ENCODE results near the gene ELFN2.

The ELFN2 gene

DNA sequence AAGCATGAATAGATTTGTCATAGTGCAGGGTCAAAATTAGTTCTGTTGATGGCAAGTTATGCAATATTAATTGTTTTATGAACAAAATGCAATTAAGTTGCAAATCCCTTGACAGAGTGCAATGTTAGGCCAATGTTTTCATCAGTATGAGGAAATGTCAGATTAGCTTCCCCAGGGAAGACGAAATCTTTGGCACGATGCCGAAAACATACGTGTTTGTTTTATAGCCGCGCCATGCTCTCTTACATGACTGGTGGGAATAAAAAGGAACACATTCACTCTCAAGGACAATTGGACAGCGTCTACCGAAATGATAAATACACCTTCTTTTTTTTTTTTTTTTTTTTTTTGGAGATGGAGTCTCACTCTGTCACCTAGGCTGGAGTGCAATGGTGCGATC, 31.9 kb upstream of the ELFN2 start:
- no peak for TF ChIP-seq TEAD4 (IDR thresholded peaks at IDR 0.05)
- no peak for TF ChIP-seq MAX (IDR thresholded peaks at IDR 0.05)
- TF ChIP-seq FOXM1 (IDR thresholded peaks at IDR 0.05; ENCODE audit: borderline replicate concordance, low read depth): no peak
- TF ChIP-seq RAD21 (IDR thresholded peaks at IDR 0.05; ENCODE audit: low read depth): no peak
- TF ChIP-seq YY1 (IDR thresholded peaks at IDR 0.05; ENCODE audit: low read depth): no peak
- no peak for TF ChIP-seq CREB1 (IDR thresholded peaks at IDR 0.05; ENCODE audit: low read depth)
- TF ChIP-seq EP300 (IDR thresholded peaks at IDR 0.05; ENCODE audit: borderline replicate concordance): no peak
- no peak for TF ChIP-seq USF1 (IDR thresholded peaks at IDR 0.05)

DNA sequence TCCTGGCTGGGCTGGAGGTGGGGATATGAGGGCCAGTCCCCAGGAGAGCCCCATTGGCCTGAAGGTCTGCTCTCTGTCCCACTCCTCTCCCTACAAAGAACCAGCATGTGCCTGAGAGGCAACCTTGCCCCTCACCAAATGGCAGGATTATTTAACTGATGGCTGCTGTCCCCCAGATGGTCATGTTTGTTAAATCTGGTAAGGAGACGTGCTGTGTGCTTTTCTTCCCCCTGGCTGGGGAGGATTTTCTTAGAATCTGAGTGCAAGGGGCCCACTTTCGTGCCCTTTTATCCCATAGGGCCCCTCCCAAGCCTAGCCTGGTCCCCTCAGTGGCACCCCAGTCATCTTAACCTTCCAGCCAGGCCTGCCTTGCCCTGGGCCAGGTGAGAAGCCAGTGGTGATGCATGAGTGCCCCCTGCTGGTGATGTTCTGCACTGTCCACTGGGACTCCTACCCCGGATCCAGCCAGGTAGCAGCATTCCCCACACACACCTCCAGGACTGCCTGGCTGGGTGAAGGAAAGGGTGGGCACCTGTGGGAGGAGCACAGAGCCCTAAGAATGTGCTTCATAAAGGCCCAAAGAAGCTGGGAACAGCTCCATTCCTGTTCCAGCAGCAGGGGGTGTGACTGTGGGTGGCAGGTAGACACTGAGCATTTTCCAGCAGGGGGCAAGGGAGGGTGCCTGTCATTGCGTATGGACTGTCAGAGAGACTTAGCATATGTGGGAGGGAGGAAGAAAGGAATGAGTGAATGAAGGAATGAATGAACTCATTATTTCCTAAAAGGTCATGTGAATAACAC, 30.0 kb upstream of the ELFN2 start:
- TF ChIP-seq RAD21 (IDR thresholded peaks at IDR 0.05; ENCODE audit: low read depth) (peak; percentile 100), TEAD4 (IDR thresholded peaks at IDR 0.05) (no peak)

DNA sequence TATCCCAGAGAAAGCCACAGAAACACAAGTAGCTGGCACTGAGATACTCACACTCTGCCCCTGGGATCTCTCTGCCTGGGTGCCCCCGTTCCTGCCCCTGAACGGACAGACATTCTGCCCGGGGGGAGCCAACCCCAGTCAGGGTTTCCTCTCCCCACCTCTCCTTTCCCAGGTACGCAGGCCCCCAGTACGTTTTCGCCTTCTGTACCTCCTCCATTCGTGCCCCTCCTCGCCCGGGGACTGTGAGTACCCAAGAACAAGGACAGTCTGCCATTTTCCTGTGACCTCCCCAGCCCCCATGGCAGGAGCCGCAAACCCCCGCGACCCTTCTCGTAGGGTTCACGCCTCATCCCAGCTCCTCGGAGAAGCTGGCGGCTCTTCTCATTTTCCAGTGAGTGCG, 29.1 kb upstream of the ELFN2 start:
- TF ChIP-seq NFIC (IDR thresholded peaks at IDR 0.05) (no peak), RAD21 (IDR thresholded peaks at IDR 0.05; ENCODE audit: low read depth) (no peak), TCF12 (IDR thresholded peaks at IDR 0.05; ENCODE audit: low read depth) (no peak), MAX (IDR thresholded peaks at IDR 0.05) (no peak), YY1 (IDR thresholded peaks at IDR 0.05; ENCODE audit: low read depth) (no peak), TAF1 (IDR thresholded peaks at IDR 0.05; ENCODE audit: low read depth) (no peak), EGR1 (IDR thresholded peaks at IDR 0.05) (no peak), REST (IDR thresholded peaks at IDR 0.05; ENCODE audit: low read depth) (no peak), CREB1 (IDR thresholded peaks at IDR 0.05; ENCODE audit: low read depth) (no peak), EP300 (IDR thresholded peaks at IDR 0.05; ENCODE audit: borderline replicate concordance) (no peak), ZBTB7A (IDR thresholded peaks at IDR 0.05; ENCODE audit: low read depth) (no peak), CEBPB (IDR thresholded peaks at IDR 0.05) (no peak), TEAD4 (IDR thresholded peaks at IDR 0.05) (no peak), USF1 (IDR thresholded peaks at IDR 0.05) (no peak), FOXM1 (IDR thresholded peaks at IDR 0.05; ENCODE audit: borderline replicate concordance, low read depth) (no peak)

GRCh38 chr22:37455896-37456295, 28.6 kb upstream of the ELFN2 start:
- TF ChIP-seq TAF1 (IDR thresholded peaks at IDR 0.05; ENCODE audit: low read depth): no peak
- no peak for TF ChIP-seq ZBTB7A (IDR thresholded peaks at IDR 0.05; ENCODE audit: low read depth)
- no peak for TF ChIP-seq MAX (IDR thresholded peaks at IDR 0.05)
- no peak for TF ChIP-seq CEBPB (IDR thresholded peaks at IDR 0.05)
- TF ChIP-seq USF1 (IDR thresholded peaks at IDR 0.05): no peak
- no peak for TF ChIP-seq YY1 (IDR thresholded peaks at IDR 0.05; ENCODE audit: low read depth)
- TF ChIP-seq RAD21 (IDR thresholded peaks at IDR 0.05; ENCODE audit: low read depth): no peak
- TF ChIP-seq NFIC (IDR thresholded peaks at IDR 0.05): no peak
- no peak for TF ChIP-seq FOXM1 (IDR thresholded peaks at IDR 0.05; ENCODE audit: borderline replicate concordance, low read depth)
- no peak for TF ChIP-seq CREB1 (IDR thresholded peaks at IDR 0.05; ENCODE audit: low read depth)
- no peak for TF ChIP-seq EP300 (IDR thresholded peaks at IDR 0.05; ENCODE audit: borderline replicate concordance)

GRCh38 chr22:37454857-37455686, 27.8 kb upstream of the ELFN2 start:
- no peak for TF ChIP-seq ZBTB7A (IDR thresholded peaks at IDR 0.05; ENCODE audit: low read depth)
- no peak for TF ChIP-seq CEBPB (IDR thresholded peaks at IDR 0.05)
- TF ChIP-seq NFIC (IDR thresholded peaks at IDR 0.05): no peak
- TF ChIP-seq TAF1 (IDR thresholded peaks at IDR 0.05; ENCODE audit: low read depth): no peak
- no peak for TF ChIP-seq RAD21 (IDR thresholded peaks at IDR 0.05; ENCODE audit: low read depth)
- TF ChIP-seq EP300 (IDR thresholded peaks at IDR 0.05; ENCODE audit: borderline replicate concordance): no peak
- no peak for TF ChIP-seq EGR1 (IDR thresholded peaks at IDR 0.05)
- TF ChIP-seq TEAD4 (IDR thresholded peaks at IDR 0.05): 0 out of 2 replicates have a peak, but pooled peaks have one; percentile 7
- TF ChIP-seq MAX (IDR thresholded peaks at IDR 0.05): peak; percentile 70
- no peak for TF ChIP-seq YY1 (IDR thresholded peaks at IDR 0.05; ENCODE audit: low read depth)
- no peak; the same call in 1 of the 2 replicates for TF ChIP-seq FOXM1 (IDR thresholded peaks at IDR 0.05; ENCODE audit: borderline replicate concordance, low read depth)
- peak; percentile 26; the same call in 1 of the 2 replicates for TF ChIP-seq USF1 (IDR thresholded peaks at IDR 0.05)
- TF ChIP-seq TCF12 (IDR thresholded peaks at IDR 0.05; ENCODE audit: low read depth): no peak
- TF ChIP-seq REST (IDR thresholded peaks at IDR 0.05; ENCODE audit: low read depth): no peak

Measured in Ishikawa (cell line).